ENCODE results near the gene SLC5A11. TPM values are rescaled to one million over a fixed set of nuclear protein-coding genes. Genes with fewer than 3 reads are reported as not detected.

Gene SLC5A11
- total and polyA plus RNA-seq, 2 of the 13 experiments (the other 11 are each of a cell fraction or from before 2014, with no cell fraction given) = 1.2 to 3.3 TPM

DNA sequence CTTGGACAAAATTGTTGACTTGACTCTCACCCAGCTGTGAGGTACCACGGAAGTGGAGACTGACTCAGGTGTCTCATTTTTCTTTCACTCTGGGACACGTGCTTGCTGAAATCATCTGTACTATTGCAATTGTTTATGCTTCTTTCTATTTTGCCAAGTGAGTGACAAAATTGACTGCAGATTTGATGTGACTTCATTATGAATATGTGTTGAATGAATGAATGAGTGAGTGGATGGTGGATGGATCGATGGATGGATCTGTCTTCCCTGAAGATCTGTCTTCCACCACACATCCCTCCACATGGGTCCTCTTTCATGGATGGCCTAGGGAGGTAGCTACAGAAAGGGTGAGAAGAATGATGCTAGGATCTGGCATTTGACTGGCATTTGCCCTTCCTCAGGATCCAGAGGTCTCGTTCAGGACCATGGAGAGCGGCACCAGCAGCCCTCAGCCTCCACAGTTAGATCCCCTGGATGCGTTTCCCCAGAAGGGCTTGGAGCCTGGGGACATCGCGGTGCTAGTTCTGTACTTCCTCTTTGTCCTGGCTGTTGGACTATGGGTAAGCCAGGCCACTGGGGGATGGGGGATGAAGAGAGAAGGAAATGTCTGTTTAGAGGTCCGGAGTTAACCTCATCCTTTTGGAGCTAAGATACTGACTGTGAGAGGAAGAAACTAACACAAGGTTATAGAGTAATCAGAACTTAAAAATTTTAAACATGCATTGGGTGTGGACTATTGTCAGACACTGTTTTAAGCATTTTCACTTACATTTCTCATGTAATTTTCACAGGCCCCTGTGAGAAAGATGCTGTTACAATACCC, 12.7 kb downstream of the SLC5A11 start (continued):
- TF ChIP-seq, protein P1, sequence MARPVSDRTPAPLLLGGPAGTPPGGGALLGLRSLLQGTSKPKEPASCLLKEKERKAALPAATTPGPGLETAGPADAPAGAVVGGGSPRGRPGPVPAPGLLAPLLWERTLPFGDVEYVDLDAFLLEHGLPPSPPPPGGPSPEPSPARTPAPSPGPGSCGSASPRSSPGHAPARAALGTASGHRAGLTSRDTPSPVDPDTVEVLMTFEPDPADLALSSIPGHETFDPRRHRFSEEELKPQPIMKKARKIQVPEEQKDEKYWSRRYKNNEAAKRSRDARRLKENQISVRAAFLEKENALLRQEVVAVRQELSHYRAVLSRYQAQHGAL (CRISPR knock-in tag; IDR thresholded peaks at IDR 0.05; ENCODE audit: not compliant biosample characterization) = peak; percentile 93
- TF ChIP-seq TP53 (CRISPR knock-in tag; conservative IDR thresholded peaks at IDR 0.05) = no peak
- peak; percentile 99 for TF ChIP-seq NKX3-1 (CRISPR knock-in tag; IDR thresholded peaks at IDR 0.05)
- TF ChIP-seq, protein P2, sequence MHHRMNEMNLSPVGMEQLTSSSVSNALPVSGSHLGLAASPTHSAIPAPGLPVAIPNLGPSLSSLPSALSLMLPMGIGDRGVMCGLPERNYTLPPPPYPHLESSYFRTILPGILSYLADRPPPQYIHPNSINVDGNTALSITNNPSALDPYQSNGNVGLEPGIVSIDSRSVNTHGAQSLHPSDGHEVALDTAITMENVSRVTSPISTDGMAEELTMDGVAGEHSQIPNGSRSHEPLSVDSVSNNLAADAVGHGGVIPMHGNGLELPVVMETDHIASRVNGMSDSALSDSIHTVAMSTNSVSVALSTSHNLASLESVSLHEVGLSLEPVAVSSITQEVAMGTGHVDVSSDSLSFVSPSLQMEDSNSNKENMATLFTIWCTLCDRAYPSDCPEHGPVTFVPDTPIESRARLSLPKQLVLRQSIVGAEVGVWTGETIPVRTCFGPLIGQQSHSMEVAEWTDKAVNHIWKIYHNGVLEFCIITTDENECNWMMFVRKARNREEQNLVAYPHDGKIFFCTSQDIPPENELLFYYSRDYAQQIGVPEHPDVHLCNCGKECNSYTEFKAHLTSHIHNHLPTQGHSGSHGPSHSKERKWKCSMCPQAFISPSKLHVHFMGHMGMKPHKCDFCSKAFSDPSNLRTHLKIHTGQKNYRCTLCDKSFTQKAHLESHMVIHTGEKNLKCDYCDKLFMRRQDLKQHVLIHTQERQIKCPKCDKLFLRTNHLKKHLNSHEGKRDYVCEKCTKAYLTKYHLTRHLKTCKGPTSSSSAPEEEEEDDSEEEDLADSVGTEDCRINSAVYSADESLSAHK (CRISPR knock-in tag; IDR thresholded peaks at IDR 0.05; ENCODE audit: borderline replicate concordance) = peak; percentile 94
- TF ChIP-seq HOXA9 (CRISPR knock-in tag; IDR thresholded peaks at IDR 0.05; ENCODE audit: borderline replicate concordance) = peak; percentile 84
- peak; percentile 33; the same call in 1 of the 2 replicates for TF ChIP-seq ZKSCAN8 (CRISPR knock-in tag; IDR thresholded peaks at IDR 0.05; ENCODE audit: borderline replicate concordance)
- TF ChIP-seq, protein P3, sequence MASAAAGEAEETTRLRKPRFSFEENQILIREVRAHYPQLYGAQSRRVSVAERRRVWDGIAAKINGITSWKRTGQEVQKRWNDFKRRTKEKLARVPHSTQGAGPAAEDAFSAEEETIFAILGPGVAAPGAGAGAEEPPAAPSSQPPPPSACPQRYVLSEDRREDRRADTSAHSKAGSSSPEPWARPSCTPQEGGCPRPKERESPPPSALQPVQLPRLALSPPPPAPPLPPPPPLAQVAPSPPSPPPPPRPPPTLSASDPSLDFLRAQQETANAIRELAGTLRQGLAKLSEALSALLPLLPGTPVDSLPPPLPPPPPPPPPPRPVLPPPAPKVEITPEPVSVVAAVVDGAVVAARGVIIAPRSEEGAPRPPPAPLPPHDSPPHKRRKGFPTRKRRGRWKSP (CRISPR knock-in tag; IDR thresholded peaks at IDR 0.05) = peak; percentile 85
- TF ChIP-seq ZNF7 (CRISPR knock-in tag; IDR thresholded peaks at IDR 0.05) = peak; percentile 61
- TF ChIP-seq CBX1 (IDR thresholded peaks at IDR 0.05; ENCODE audit: low read depth) = peak; percentile 50
- TF ChIP-seq, protein P4, sequence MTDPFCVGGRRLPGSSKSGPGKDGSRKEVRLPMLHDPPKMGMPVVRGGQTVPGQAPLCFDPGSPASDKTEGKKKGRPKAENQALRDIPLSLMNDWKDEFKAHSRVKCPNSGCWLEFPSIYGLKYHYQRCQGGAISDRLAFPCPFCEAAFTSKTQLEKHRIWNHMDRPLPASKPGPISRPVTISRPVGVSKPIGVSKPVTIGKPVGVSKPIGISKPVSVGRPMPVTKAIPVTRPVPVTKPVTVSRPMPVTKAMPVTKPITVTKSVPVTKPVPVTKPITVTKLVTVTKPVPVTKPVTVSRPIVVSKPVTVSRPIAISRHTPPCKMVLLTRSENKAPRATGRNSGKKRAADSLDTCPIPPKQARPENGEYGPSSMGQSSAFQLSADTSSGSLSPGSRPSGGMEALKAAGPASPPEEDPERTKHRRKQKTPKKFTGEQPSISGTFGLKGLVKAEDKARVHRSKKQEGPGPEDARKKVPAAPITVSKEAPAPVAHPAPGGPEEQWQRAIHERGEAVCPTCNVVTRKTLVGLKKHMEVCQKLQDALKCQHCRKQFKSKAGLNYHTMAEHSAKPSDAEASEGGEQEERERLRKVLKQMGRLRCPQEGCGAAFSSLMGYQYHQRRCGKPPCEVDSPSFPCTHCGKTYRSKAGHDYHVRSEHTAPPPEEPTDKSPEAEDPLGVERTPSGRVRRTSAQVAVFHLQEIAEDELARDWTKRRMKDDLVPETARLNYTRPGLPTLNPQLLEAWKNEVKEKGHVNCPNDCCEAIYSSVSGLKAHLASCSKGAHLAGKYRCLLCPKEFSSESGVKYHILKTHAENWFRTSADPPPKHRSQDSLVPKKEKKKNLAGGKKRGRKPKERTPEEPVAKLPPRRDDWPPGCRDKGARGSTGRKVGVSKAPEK (CRISPR knock-in tag; IDR thresholded peaks at IDR 0.05; ENCODE audit: borderline replicate concordance) = no peak
- TF ChIP-seq ARNTL (CRISPR knock-in tag; IDR thresholded peaks at IDR 0.05) = peak; percentile 81
- TF ChIP-seq ZSCAN12 (CRISPR knock-in tag; IDR thresholded peaks at IDR 0.05) = peak; percentile 93
- no peak for TF ChIP-seq GZF1 (CRISPR knock-in tag; IDR thresholded peaks at IDR 0.05)
- no peak for TF ChIP-seq ATF1 (CRISPR knock-in tag; IDR thresholded peaks at IDR 0.05)
- TF ChIP-seq, protein P5, sequence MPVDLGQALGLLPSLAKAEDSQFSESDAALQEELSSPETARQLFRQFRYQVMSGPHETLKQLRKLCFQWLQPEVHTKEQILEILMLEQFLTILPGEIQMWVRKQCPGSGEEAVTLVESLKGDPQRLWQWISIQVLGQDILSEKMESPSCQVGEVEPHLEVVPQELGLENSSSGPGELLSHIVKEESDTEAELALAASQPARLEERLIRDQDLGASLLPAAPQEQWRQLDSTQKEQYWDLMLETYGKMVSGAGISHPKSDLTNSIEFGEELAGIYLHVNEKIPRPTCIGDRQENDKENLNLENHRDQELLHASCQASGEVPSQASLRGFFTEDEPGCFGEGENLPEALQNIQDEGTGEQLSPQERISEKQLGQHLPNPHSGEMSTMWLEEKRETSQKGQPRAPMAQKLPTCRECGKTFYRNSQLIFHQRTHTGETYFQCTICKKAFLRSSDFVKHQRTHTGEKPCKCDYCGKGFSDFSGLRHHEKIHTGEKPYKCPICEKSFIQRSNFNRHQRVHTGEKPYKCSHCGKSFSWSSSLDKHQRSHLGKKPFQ (CRISPR knock-in tag; IDR thresholded peaks at IDR 0.05; ENCODE audit: insufficient replicate concordance) = peak; percentile 89
- TF ChIP-seq ZNF253 (CRISPR knock-in tag; IDR thresholded peaks at IDR 0.05; ENCODE audit: borderline replicate concordance) = peak; percentile 37; the same call in 1 of the 2 replicates
- no peak for TF ChIP-seq NFIB (CRISPR knock-in tag; IDR thresholded peaks at IDR 0.05; ENCODE audit: borderline replicate concordance)
- TF ChIP-seq CHD2 (IDR thresholded peaks at IDR 0.05; ENCODE audit: low read depth, low read length) = no peak
- TF ChIP-seq ZNF326 (CRISPR knock-in tag; IDR thresholded peaks at IDR 0.05; ENCODE audit: borderline replicate concordance) = peak; percentile 62; the same call in 1 of the 2 replicates
- no peak for TF ChIP-seq ZNF234 (CRISPR knock-in tag; conservative IDR thresholded peaks at IDR 0.05)

Data from HepG2 (cell line).